Esophagus squamous epithelium (tissue), 4 donors: ENCODE results near the gene CELF2.

Source experiments
- POLR2A ChIP-seq, 4 donors: fragments of 450-650 bp; IDR thresholded peaks; one replicate each; pipeline ENCODE4 v1.6.1; 2017; ENCODE audit warnings: antibody characterized with exemption in 4 of 4, mild to moderate bottlenecking in 4 of 4, moderate library complexity in 3 of 4
- TF ChIP-seq, protein P1 (sequence below), 6 experiments: fragments of 450-650 bp in 4 of 6; fragments of 200-600 bp in 2 of 6; sonication (generic) in 2 of 6; IDR thresholded peaks; one replicate each; pipeline ENCODE4 v1.5.1; 2016 to 2019; ENCODE audit warnings: antibody characterized with exemption in 6 of 6, mild to moderate bottlenecking in 4 of 6, moderate library complexity in 4 of 6

DNA sequence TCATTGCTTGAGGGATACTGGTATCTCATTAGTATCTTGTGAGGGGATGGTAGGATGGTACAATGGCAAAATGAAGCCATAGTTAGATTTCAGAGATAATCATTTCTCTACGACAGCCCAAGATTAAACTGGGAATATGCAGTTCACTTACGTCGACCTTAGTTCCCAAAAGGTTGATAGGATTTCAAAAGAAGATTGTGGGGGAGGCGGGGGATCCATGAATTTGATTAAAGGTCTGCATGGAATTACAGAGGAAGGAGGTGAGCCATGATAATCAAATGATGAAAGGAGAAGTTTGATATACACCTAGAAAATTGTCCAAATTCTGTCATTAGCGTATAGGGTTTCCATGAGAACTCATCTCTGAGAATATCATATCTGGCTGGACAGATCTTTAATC lies 206.6 kb downstream of the CELF2 start:
- TF ChIP-seq, protein P1, sequence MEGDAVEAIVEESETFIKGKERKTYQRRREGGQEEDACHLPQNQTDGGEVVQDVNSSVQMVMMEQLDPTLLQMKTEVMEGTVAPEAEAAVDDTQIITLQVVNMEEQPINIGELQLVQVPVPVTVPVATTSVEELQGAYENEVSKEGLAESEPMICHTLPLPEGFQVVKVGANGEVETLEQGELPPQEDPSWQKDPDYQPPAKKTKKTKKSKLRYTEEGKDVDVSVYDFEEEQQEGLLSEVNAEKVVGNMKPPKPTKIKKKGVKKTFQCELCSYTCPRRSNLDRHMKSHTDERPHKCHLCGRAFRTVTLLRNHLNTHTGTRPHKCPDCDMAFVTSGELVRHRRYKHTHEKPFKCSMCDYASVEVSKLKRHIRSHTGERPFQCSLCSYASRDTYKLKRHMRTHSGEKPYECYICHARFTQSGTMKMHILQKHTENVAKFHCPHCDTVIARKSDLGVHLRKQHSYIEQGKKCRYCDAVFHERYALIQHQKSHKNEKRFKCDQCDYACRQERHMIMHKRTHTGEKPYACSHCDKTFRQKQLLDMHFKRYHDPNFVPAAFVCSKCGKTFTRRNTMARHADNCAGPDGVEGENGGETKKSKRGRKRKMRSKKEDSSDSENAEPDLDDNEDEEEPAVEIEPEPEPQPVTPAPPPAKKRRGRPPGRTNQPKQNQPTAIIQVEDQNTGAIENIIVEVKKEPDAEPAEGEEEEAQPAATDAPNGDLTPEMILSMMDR (IDR thresholded peaks at IDR 0.05) = no peak
- no peak for TF ChIP-seq POLR2A (IDR thresholded peaks at IDR 0.05)
